BLaER1 treated with 17β-estradiol and CSF1 and Interleukin-3, amounts not matched to agents 10 nM and 100 nM (cell line): ENCODE results near the gene PRR15.

Experiments
- H3K27ac ChIP-seq, 11 experiments: shearing (Covaris generic); formaldehyde crosslinking; 2 replicates each; pipeline ENCODE4 v1.8.1; 2022
- H3K27me3 ChIP-seq, 11 experiments: shearing (Covaris generic); formaldehyde crosslinking; 2 replicates each; pipeline ENCODE4 v1.8.1; 2022
- H3K36me3 ChIP-seq, 11 experiments: shearing (Covaris generic); formaldehyde crosslinking; 2 replicates each; pipeline ENCODE4 v1.8.1; 2022
- H3K4me1 ChIP-seq, 10 experiments: shearing (Covaris generic); formaldehyde crosslinking; 2 replicates each; pipeline ENCODE4 v1.8.1; 2022
- H3K4me2 ChIP-seq, 11 experiments: shearing (Covaris generic); formaldehyde crosslinking; 2 replicates each; pipeline ENCODE4 v1.8.1; 2022
- H3K4me3 ChIP-seq, 10 experiments: shearing (Covaris generic); formaldehyde crosslinking; 2 replicates each; pipeline ENCODE4 v1.8.1; 2022
- H3K9ac ChIP-seq, 11 experiments: shearing (Covaris generic); formaldehyde crosslinking; 2 replicates each; pipeline ENCODE4 v1.8.1; 2022
- H3K9me3 ChIP-seq, 11 experiments: shearing (Covaris generic); formaldehyde crosslinking; replicated peaks in 1 of 11; 2 replicates each; pipeline ENCODE4 v1.8.1; 2022
- H4K20me1 ChIP-seq, 11 experiments: shearing (Covaris generic); formaldehyde crosslinking; 2 replicates each; pipeline ENCODE4 v1.8.1; 2022
- Cebpa-rat ChIP-seq, 11 experiments: shearing (Covaris generic); IDR thresholded peaks; 2 replicates each; pipeline ENCODE4 v1.8.1; 2022

PRR15 gene

DNA sequence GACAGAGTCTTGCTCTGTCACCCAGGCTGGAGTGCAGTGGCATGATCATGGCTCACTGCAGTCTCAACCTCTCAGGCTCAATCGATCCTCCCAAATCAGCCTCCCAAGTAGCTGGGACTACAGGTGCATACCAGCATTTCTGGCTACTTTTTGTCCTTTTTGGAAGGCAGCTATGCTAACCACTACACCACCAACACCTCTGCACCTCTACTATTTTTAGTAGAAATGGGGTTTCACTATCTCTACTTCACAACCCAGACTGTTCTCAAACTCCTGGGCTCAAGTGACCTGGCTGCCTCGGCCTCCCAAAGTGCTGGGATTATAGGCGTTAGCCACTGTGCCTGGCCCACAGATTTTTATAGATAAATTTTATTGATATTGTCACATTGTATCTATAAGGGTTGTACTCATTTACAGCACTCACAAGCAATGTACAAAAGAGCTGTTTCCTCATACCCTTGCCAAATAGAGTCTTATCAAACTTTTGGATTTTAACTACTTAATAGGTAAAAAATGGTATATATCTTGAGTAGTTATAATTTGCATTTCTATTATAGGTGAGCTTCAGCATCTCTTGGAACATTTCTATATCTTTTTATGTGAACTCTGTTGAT lies 23.7 kb downstream of the PRR15 start:
- Histone ChIP-seq H3K9me3 (no peaks in the 10 kb centered on the region), H4K20me1 (no peaks in the 10 kb centered on the region), H3K36me3 (no peaks in the 10 kb centered on the region), H3K4me2 (no peak overlapping the region), H3K4me1 (peaks cover 4 to 9% (median 7%) of the 10 kb centered on the region in 10 experiments; a peak in 14 of 20 replicates), H3K9ac (no peak overlapping the region), H3K27me3 (no peaks in the 10 kb centered on the region), H3K27ac (no peak overlapping the region), H3K4me3 (no peak overlapping the region)
- no peak for TF ChIP-seq Cebpa-rat (IDR thresholded peaks at IDR 0.05)

DNA sequence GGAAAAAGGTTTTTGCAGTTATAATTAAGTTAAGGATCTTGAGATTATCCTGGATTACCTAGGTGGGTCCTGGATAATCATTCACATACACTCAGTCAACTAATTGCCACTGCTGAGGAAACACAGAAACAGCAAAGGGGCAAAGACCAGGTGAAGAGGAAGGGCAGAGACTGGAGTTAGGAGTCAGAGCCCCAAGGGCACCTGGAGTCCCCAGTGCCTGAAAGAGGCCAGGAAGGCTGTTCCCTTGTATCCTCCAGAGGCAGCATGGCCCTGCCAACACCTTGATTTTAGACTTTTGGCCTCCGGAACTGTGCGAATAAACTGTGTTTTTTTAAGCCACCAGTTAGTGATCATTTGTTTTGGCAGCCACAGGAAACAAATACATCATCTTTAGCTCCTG lies 24.6 kb downstream of the PRR15 start:
- Histone ChIP-seq H3K4me3 (no peak overlapping the region), H3K9me3 (no peaks in the 10 kb centered on the region), H3K27ac (no peak overlapping the region), H3K4me1 (peaks cover 4 to 9% (median 7%) of the 10 kb centered on the region in 10 experiments; a peak in 14 of 20 replicates), H3K4me2 (peak overlapping the region in 6 of 11 experiments; percentile 28 to 78 (median 56); a peak in 5 of 22 replicates), H3K9ac (no peak overlapping the region), H4K20me1 (no peaks in the 10 kb centered on the region), H3K36me3 (no peaks in the 10 kb centered on the region), H3K27me3 (no peaks in the 10 kb centered on the region)
- no peak for TF ChIP-seq Cebpa-rat (IDR thresholded peaks at IDR 0.05)

DNA sequence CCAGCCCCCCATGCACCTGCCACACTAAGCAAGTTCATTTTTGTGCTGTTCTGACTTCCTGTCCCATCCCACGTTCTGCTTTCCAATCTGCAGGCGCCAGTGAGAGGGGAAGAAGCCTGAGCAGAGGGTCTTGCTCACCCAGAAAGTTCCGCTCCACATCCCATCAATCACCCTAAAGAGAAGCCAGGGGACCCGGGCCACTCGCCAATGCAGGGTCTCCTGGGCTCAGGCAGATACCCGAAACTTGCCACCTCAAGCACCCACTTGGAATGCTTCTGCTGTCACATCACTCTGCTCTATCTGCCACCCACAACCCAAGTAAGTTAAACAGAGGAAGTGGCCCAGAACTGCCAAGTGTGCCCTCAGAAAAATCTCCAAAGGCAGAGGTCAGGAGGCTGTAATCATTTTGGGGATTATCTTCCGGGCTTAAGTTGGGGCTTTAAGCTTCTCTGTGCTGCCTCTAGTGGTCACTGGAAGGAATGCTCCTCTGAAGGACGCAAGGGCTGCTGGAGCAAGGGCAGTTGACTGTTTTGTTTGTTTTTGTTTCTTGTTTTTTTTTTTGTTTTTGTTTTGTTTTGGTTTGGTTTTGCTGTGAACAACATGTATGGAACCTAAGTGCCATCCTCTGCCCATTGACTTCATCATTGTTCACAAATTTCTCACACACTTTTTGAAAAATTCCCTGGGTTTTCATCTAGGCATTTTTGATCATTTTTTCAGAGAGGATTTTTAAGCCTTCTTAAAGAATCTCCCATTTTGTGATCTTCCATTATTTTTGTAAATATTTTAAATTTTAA lies 25.5 kb downstream of the PRR15 start:
- Histone ChIP-seq H3K4me1 (peaks cover 4 to 9% (median 7%) of the 10 kb centered on the region in 10 experiments; a peak in 14 of 20 replicates), H3K4me2 (peak overlapping the region; percentile 7 to 78 (median 49); a peak in 20 of 22 replicates), H3K9ac (no peak overlapping the region), H4K20me1 (no peaks in the 10 kb centered on the region), H3K36me3 (no peaks in the 10 kb centered on the region), H3K4me3 (peak overlapping the region in 1 of 10 experiments; percentile 10; a peak in 1 of 20 replicates), H3K27me3 (no peaks in the 10 kb centered on the region), H3K27ac (no peak overlapping the region; a peak in 1 of 22 replicates), H3K9me3 (no peaks in the 10 kb centered on the region)
- no peak for TF ChIP-seq Cebpa-rat (IDR thresholded peaks at IDR 0.05)

DNA sequence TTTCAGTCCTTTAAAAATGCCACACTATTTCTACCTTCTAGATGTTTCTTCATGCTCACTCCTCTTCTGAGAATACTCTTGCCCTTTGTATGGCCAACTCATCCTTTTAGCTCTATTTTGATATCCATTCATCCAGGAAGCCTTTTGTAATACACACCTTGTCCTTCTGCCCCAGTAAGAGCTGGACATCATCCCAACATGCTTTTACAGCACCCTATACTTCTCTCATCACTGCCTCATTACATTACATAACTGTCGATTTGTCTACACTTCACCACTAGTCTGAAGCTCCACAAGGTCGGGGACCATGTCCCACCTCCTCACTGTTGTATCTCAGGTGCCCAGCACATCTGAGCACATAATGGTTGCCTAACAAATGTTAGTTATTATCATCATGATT lies 29.2 kb downstream of the PRR15 start:
- H3K9me3 ChIP-seq = no peaks in the 10 kb centered on the region
- no peak for TF ChIP-seq Cebpa-rat (IDR thresholded peaks at IDR 0.05)
- no peaks in the 10 kb centered on the region for H3K27me3 ChIP-seq
- H3K4me1 ChIP-seq = peaks cover 4 to 9% (median 7%) of the 10 kb centered on the region in 10 experiments; a peak in 14 of 20 replicates
- no peaks in the 10 kb centered on the region for H3K36me3 ChIP-seq
- no peak overlapping the region for H3K27ac ChIP-seq
- H3K4me2 ChIP-seq = no peak overlapping the region
- H3K9ac ChIP-seq = no peak overlapping the region
- no peak overlapping the region for H3K4me3 ChIP-seq
- H4K20me1 ChIP-seq = no peaks in the 10 kb centered on the region

DNA sequence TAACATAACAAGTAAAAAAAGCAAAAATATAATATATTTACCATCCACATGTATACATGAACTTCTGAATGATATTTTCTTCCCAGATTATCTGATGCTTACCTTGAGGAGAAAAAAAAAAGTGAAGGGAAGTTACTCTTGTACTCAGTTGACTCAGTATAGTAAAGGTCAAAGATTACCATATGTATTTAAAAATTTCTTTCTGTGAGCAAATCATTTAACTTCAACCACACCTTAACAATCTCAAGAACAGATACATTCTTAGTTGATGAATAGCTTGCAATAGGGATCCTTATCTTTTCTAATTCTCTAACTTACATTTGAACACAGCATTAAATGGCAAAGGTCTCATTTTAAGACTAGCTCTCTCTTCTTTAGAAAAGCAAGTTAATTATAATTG lies 29.8 kb downstream of the PRR15 start:
- no peak overlapping the region for H3K4me2 ChIP-seq

DNA sequence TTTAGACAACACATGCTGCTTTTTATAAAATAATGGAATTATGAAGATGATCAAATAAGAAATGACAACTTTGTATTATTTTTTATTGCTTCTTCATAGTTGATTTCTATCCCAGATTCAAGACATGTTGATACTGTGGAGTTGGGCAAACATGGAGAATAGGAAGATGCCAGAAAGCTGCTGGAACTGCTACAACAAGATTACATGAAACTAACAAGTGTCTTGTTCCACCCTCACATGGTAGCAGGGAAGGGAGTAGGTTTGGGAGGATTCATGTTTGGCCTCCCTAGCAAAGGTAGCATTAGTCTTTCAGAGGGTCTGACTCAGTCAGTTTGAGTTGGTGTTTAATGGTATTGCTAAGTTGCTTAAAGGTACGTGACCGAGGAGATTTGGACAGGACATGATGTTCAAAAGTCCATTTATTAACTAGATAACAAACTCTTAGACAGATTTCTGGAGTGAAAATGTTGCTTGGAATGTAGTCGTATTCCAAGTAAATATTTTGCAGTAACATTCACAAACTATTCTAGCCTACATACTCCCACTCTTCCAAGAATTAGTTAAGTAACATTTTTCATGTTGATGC lies 33.1 kb downstream of the PRR15 start:
- no peaks in the 10 kb centered on the region for H3K4me1 ChIP-seq
- TF ChIP-seq Cebpa-rat (IDR thresholded peaks at IDR 0.05) = no peak
- H4K20me1 ChIP-seq = no peaks in the 10 kb centered on the region
- H3K4me3 ChIP-seq = no peak overlapping the region
- H3K4me2 ChIP-seq = no peak overlapping the region
- no peaks in the 10 kb centered on the region for H3K9me3 ChIP-seq
- H3K36me3 ChIP-seq = no peaks in the 10 kb centered on the region
- H3K27me3 ChIP-seq = no peaks in the 10 kb centered on the region
- H3K9ac ChIP-seq = no peak overlapping the region
- no peak overlapping the region for H3K27ac ChIP-seq

More for the DNA sequence above, 29.8 kb downstream of the PRR15 start:
- H3K27me3 ChIP-seq = no peaks in the 10 kb centered on the region
- H3K9me3 ChIP-seq = no peaks in the 10 kb centered on the region
- H3K9ac ChIP-seq = no peak overlapping the region
- no peak overlapping the region for H3K27ac ChIP-seq
- peaks cover 4 to 7% (median 6%) of the 10 kb centered on the region in 10 experiments; a peak in 14 of 20 replicates for H3K4me1 ChIP-seq
- no peaks in the 10 kb centered on the region for H3K36me3 ChIP-seq
- no peak for TF ChIP-seq Cebpa-rat (IDR thresholded peaks at IDR 0.05)
- no peaks in the 10 kb centered on the region for H4K20me1 ChIP-seq
- no peak overlapping the region for H3K4me3 ChIP-seq

DNA sequence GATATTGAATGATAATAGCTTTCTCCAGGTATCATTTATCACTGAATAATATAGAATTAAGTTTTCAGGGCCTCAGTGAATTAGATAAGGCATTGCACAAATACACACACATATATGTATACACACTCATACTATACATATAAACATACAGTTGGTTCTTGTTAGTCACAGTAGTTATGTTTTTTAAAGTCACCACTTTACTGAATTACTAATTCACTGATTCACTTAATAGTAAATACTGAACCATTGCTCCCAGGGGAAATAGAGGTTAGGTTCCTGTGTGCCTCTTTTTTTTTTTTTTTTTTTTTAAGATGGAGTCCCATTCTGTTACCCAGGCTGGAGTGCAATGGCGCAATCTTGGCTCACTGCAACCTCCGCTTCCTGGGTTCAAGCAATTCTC lies 33.6 kb downstream of the PRR15 start:
- Histone ChIP-seq H3K4me2 (no peak overlapping the region), H3K4me1 (no peaks in the 10 kb centered on the region), H4K20me1 (no peaks in the 10 kb centered on the region), H3K4me3 (no peak overlapping the region), H3K9ac (no peak overlapping the region), H3K27ac (no peak overlapping the region), H3K9me3 (no peaks in the 10 kb centered on the region), H3K27me3 (no peaks in the 10 kb centered on the region), H3K36me3 (no peaks in the 10 kb centered on the region)
- TF ChIP-seq Cebpa-rat (IDR thresholded peaks at IDR 0.05) = no peak

DNA sequence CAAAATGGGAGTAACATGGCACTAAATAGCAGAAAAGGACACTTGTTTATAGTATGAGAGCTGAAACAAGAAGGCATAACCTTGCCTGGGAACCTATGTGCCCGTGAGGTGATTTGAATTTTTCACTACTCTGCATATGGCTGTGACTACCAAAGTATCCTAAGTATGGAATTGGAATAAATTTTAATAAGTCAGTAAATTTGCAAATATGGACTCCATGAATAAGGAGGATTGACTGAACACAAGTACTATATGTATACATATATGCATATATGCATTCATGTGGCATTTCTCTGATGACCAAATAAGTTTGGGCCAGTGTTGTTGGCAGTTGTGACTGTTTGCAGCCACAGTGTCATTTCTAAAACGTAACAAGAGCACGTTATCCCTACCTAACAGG lies 34.5 kb downstream of the PRR15 start:
- no peak overlapping the region for H3K4me2 ChIP-seq
- no peak for TF ChIP-seq Cebpa-rat (IDR thresholded peaks at IDR 0.05)
- H3K36me3 ChIP-seq = no peaks in the 10 kb centered on the region
- no peak overlapping the region for H3K9ac ChIP-seq
- no peaks in the 10 kb centered on the region for H3K27me3 ChIP-seq
- H3K27ac ChIP-seq = no peak overlapping the region
- no peak overlapping the region for H3K4me3 ChIP-seq
- no peaks in the 10 kb centered on the region for H4K20me1 ChIP-seq
- no peaks in the 10 kb centered on the region for H3K4me1 ChIP-seq
- H3K9me3 ChIP-seq = no peaks in the 10 kb centered on the region

DNA sequence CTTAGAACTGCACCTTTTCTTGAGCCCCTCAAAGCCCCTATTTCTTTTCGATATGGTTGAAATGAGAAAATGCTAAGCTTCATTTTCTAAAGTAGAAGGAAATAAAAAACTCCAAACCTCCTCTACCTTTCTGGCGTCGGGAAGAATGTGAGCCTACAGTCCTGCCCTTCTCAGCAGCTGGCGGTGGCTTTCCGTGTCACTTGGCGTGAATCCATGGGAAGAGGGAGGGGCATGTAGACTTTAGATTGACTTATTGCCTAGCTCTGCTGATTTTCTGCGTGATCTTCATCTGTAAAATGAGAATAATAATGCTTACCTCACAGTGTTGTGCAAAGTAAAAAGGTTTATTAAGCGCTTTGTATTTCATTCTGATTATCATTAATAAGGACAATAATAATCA lies 35.0 kb downstream of the PRR15 start:
- Histone ChIP-seq H3K4me1 (no peaks in the 10 kb centered on the region), H3K9me3 (no peaks in the 10 kb centered on the region), H3K27me3 (no peaks in the 10 kb centered on the region), H3K4me2 (no peak overlapping the region), H3K4me3 (no peak overlapping the region), H3K36me3 (no peaks in the 10 kb centered on the region), H3K27ac (no peak overlapping the region), H4K20me1 (no peaks in the 10 kb centered on the region), H3K9ac (no peak overlapping the region)
- TF ChIP-seq Cebpa-rat (IDR thresholded peaks at IDR 0.05) = no peak
